IPS-11a (cell line): ENCODE results near the gene ADNP2.

ENCODE experiments used
- H3K4me3 ChIP-seq: one replicate; pipeline ENCODE4 v1.5.1; 2013; ENCODE audit warnings: low read depth, low read length, control low read depth

Gene ADNP2

GRCh38 chr18:80170395-80171053 is 61.5 kb downstream of the ADNP2 start:
- no peak overlapping the region for H3K4me3 ChIP-seq

GRCh38 chr18:80171054-80171872 is 62.2 kb downstream of the ADNP2 start:
- H3K4me3 ChIP-seq: no peak overlapping the region

GRCh38 chr18:80172056-80172455 is 63.0 kb downstream of the ADNP2 start:
- no peak overlapping the region for H3K4me3 ChIP-seq

- H3K4me3 ChIP-seq: no peak overlapping the region
Measured at GRCh38 chr18:80173060-80173459, 64.0 kb downstream of the ADNP2 start.

GRCh38 chr18:80175451-80176204 is 66.6 kb downstream of the ADNP2 start:
- no peak overlapping the region for H3K4me3 ChIP-seq

GRCh38 chr18:80176334-80177073 is 67.4 kb downstream of the ADNP2 start:
- no peak overlapping the region for H3K4me3 ChIP-seq

- H3K4me3 ChIP-seq: no peak overlapping the region
Measured at GRCh38 chr18:80177128-80177527, 68.1 kb downstream of the ADNP2 start.

GRCh38 chr18:80178935-80179818 is 70.1 kb downstream of the ADNP2 start:
- no peak overlapping the region for H3K4me3 ChIP-seq

- H3K4me3 ChIP-seq: no peak overlapping the region
Measured at GRCh38 chr18:80179857-80180558, 70.9 kb downstream of the ADNP2 start.

GRCh38 chr18:80180778-80181564 is 71.9 kb downstream of the ADNP2 start:
- no peak overlapping the region for H3K4me3 ChIP-seq

- no peak overlapping the region for H3K4me3 ChIP-seq
Measured at GRCh38 chr18:80181642-80182461, 72.8 kb downstream of the ADNP2 start.

GRCh38 chr18:80182855-80183254 is 73.8 kb downstream of the ADNP2 start:
- no peak overlapping the region for H3K4me3 ChIP-seq

GRCh38 chr18:80183273-80184050 is 74.4 kb downstream of the ADNP2 start:
- no peak overlapping the region for H3K4me3 ChIP-seq

GRCh38 chr18:80184243-80184772 is 75.2 kb downstream of the ADNP2 start:
- H3K4me3 ChIP-seq: no peak overlapping the region

- H3K4me3 ChIP-seq: no peak overlapping the region
Measured at GRCh38 chr18:80185545-80185944, 76.5 kb downstream of the ADNP2 start.

GRCh38 chr18:80187956-80188642 is 79.0 kb downstream of the ADNP2 start:
- no peak overlapping the region for H3K4me3 ChIP-seq
